GM21381 (cell line): Measurements from ENCODE around the gene PIGBOS1.
"Not testable (repeated sequence)": the region's sequence is repeated elsewhere in the genome, so short reads cannot be mapped to it uniquely, and the experiment has no call there.

ENCODE experiments used
- ATAC-seq: cut with Tn5 transposase; IDR thresholded peaks from one replicate; pipeline ENCODE4 v1.9.1; 2021; ENCODE audit warnings: mild to moderate bottlenecking, moderate library complexity; ENCODE audit not compliant: unreplicated experiment

The PIGBOS1 gene

DNA sequence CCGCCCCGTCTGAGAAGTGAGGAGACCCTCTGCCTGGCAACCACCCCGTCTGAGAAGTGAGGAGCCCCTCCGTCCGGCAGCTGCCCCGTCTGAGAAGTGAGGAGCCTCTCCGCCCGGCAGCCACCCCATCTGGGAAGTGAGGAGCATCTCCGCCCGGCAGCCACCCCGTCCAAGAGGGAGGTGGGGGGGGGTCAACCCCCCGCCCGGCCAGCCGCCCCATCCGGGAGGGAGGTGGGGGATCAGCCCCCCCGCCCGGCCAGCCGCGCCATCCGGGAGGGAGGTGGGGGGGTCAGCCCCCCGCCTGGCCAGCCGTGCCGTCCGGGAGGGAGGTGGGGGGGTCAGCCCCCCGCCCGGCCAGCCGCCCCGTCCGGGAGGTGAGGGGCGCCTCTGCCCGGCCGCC, 16.1 kb downstream of the PIGBOS1 start:
- not testable (repeated sequence) for ATAC-seq

DNA sequence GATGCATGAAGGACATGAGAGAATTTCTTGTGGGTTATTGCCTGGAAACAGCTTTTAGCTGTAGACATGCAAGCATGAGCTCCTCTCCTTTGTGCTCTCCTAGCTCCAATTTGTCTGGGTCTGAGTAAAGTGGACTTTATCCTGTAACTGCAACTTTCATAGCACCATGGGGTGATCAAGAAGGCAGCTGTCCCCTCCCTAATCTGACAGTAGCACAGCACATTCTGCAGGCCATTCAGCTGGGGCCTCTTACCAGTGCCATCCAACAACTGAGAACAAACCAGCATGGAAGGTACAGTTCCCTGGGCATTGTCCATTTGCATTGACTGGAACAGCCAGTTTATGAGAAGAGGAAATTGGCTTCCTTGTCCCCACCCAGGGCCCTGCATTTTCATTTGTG, 21.6 kb downstream of the PIGBOS1 start:
- no peak for ATAC-seq

DNA sequence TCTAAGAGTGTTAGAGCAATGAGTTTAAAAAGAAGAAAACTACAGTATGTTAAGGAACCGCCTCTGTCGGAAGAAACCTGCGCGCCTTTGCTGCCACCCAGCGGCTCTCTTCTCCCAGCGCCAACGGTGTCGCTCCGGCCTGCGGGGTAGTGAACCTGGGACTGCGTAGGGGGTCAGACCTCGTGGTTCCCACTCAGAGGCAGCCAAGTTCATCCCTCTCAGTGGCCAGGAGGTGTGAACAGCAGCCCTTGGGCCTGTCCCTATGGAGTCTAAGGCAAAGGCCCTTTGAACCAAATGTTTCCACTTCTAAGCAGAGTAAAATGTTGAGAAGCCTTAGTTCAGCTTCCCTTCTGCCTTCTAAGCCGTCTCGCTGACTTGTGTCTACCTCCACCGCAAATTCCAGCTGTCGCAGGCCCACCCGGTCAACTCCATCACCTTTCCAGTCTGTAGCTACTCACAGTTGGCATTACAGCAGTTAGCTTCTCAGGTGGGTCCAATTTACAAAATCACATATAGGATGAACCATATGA, 28.3 kb downstream of the PIGBOS1 start:
- peak; percentile 78 for ATAC-seq

DNA sequence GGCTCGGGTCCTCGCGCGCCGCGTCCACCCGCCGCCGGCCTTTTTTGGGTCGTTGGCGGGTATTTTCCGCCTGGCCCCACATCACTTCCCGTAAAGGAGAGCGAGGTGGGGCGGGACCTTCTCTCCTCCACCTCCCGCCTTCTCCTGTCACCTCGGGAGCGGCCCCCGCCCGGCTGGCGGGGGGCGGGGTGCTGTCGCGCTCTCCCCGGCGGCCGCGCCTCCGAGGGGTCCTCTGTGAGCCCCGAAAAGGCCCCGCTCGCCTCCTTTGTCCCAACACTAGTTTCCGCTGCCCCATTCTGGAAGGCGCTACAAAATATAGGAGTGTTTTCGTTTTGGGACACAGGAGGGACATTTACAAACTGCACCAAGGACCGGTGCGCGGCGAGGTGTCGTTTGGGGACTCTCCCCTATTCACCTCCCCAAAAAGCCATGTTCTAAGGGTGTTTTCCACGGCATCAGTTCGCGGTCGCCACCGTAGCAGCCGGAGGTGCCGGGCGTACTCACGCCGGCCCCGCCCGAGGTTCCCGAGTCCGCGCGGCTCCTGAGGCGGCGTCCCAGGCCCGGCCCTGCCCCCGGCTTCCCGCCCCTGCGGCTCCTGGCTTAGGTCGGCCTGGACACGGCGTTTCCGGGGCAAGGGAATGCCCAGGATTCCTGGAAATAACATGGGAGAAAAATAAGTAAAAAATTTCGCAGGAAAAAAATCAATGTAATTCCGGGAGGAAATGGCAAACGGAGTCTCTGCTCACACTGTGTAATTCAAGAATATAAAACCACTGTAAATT, 29.0 kb downstream of the PIGBOS1 start, which contains the start of gene RAB27A:
RAB27A (minus strand) TSS at position 68 of the 782 bp plus-strand sequence. CDS start 54,879 bp downstream, outside the sequence.
- ATAC-seq: peak; percentile 80

DNA sequence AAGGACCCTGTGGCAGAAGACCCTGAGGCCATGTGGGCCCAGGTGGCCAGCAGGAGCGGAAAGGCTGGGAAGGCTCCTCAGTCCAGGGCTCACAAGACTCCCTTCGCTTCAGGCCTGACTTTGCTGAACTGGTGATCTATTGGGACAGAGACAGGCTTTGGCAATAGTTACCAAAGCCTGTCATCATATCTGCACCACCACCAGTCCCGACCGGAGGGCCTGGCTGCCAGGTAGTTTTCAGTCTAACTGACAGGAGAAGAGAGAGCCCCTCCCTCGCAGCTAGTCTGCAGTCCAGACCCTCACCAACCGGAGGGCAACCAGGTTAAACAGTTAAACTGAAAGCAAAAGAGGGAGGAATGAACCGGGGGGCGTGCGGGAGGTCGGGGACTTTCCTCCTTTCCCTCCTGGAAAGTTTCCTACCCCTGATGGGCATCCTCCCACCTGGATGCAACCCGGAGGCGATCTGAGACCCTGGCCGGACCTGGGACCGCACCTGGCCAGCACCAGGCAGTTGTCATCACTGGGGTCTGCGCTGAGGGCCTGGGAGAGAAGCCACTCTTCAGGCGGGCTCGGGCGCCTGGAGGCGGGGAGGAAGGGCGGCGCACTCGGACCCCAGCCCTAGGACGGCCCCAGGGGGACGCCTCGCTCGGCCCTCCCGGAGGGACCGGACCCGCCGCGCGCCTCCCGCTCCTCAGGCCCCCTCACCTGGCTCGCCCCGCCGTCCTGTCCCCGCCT, 29.7 kb downstream of the PIGBOS1 start:
- ATAC-seq: peak; percentile 32

DNA sequence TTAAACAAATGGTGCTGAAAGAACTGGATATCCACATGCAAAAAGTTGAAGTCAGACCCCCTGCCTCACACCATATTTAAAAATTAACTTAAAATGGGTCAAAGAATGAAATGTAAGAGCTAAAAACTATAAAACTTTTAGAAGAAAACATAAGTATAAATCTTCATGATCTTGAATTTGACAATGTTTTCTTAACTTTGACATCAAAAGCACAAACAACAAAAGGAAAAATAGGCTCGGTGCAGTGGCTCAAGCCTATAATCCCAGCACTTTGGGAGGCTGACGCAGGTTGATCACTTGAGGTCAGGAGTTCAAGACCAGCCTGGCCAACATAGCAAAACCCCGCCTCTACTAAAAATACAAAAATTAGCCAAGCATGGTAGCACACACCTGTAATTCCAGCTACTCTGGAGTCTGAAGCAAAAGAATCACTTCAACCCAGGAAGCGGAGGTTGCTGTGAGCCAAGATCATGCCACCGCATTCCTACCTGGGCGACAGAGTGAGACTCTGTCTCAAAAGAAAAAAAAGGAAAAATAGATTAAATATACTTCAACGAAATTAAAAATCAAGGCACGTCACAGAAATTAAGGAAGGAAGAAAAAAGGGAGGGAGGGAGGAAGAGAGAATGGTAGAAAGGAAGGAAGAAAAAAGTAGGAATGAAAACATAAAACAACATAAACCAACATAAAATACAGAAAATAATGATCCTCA, 30.8 kb downstream of the PIGBOS1 start:
- no peak for ATAC-seq

DNA sequence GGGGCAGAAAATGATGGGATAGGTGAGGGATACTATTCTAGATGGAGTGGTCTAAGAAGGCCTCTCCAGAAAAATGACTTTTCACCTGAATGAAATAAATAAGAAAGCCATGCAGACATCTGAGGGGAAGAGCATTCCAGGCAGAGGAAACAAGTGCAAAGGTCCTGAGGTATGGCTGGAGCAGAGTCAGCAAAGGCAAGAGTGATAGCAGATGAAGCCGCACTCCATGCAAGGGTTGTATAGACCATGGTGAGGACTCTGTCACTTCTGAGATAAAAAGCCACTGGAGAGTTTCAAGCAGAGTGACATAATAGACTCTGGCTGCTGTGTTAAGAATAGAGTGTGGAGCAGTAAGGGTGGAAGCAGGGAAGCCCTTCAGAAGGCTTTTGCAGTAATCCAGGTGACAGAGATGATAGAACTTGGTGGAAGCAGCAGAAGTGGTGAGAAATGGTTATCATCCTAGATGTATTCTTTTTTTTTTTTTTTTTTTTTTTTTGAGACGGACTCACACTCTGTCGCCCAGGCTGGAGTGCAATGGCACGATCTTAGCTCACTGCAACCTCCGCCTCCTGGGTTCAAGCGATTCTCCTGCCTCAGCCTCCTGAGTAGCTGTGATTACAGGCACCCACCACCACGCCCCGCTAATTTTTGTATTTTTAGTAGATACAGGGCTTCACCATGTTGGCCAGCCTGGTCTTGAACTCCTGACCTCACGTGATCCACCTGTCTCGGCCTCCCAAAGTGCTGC, 32.3 kb downstream of the PIGBOS1 start:
- ATAC-seq: not testable (repeated sequence)

DNA sequence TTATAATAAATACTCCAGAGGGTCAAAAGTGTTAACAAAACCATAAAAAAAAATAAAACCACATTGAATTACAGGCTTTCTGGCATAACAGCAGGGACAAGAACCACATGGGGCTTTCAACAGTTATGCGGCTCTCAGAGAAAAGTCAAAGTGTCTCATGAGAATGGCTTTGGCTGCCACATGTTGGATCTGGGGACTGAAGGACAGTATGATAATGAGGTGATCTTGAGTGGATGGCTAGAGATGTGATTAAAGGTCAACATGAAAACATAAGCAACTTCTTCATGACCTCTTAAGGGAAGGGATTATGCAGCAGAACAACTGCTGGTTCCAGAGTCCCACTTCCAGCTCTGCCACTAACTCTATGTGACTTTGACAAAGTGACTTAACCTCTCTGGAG, 34.5 kb downstream of the PIGBOS1 start:
- no peak for ATAC-seq

DNA sequence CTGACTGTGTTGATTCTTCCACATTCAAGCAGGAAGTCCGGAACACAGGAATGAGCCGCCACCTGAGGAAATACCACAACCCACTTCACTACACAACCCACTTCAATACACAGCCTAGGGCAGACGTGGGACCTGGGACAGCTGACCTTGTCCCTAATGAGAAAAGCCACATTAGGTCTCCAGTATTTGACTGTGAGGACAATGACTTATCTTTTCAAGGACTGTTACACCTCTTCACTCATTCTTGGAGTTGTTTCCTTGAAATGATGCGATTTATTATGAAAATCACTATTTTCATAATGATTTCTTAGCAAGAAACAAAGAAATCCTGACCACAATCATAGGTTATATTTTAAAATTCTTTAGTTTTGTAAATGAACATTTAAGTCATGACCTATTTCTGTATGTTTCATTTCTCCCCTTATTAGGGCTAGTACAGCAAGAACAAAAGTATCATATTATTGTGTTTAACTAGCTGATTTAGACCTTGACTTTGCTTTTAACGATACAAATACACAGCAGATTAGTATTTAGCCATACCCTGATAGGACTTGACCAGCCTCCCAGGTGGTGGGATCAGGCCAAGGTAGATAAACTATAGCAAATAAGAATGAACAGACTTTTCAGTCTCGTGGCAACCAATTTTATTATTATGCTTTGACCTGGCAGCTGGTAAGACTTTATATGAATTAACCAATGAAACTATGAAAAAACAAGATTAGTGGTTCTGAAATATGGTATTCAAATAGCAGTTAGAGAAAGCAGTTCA, 35.4 kb downstream of the PIGBOS1 start:
- no peak for ATAC-seq

DNA sequence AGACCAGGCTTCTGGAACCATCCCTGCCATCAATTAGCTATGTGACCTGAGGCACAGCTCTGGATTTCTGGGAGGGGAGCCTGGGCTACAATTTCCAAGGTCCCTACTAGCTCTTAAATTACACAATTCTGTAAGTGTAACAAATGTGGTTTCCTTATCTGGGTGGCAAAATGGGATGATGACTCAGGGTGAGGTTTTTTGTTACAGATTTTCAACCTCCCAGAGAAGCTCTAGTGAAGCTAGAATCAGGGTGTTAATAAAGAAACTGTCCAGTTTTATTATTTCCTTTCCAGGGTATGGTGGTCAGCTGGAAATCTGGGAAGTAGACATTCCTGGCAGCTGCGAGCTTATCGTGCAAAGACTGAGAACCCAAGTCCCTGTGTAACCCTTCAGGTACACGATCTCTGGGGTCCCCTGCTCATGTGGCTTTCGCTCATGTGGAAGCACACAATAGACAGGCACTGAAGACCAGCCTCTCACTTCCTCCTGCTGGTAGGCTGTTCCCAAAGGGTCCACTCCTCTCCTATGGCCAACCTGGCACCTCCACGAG, 36.6 kb downstream of the PIGBOS1 start:
- no peak for ATAC-seq

DNA sequence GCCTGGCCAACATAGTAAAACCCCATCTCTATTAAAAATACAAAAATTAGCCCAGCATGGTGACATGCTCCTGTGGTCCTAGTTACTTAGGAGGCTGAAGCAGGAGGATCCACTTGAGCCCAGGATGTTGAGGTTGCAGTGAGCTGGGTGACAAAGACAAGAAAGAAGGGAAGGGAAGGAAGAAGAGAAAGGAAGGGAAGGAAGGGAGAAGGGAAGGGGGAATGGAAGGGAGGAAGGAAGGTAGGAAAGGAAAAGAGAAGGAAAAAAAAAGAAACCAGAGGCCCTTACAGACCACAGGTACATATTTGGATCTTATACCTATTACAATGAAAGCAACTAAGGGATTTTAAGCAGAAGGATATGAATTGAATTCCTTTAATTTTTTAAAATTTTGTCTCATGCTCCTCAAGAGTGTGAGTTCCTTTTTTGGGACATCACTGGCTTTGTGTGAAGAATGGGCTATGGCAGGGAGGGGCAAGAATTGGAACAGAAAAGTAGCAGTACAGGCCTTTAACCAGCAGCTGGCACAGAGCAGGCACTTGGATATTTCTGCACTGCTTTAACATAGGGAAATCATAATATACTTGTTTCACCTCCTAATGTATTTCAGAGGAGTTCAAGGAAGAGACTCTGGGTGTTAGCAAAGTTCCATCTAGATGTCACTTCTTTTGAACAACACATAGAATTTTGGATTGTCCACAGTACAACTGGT, 37.2 kb downstream of the PIGBOS1 start:
- ATAC-seq: no peak

DNA sequence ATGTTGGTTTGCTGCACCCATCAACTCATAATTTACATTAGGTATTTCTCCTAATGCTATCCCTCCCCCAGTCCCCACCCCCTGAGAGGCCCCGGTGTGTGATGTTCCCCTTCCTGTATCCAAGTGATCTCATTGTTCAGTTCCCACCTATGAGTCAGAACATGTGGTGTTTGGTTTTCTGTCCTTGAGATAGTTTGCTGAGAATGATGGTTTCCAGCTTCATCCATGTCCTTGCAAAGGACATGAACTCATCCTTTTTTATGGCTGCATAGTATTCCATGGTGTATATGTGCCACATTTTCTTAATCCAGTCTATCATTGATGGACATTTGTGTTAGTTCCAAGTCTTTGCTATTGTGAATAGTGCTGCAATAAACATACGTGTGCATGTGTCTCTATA, 38.3 kb downstream of the PIGBOS1 start:
- not testable (repeated sequence) for ATAC-seq

DNA sequence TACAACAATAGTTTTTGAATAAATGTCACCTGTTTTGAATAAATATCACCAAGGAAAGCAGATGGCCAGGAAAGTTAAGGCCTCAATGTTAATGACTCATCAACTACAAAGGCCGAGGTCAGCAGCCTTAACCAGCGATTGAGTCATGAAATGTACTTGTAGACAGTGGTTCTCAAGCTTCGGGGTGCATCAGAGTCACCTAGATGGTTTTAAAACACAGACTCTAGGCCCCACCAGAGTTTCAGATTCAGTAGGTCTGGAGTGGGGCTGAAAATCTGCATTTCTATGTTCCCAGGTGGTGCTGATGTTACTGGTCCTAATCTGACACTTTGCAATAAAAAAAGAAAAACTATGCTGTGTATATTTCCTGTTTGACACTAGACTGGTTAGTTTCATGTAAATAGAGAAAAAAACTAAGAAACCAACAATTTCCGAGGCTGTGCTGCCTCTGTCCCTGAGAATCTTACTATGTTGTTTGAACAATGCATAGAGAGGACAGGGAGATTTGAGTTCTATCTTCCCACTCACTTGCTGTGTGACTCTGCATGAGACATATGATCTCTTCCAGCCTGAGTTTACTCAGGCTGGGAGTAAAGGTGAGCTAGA, 39.1 kb downstream of the PIGBOS1 start:
- peak; percentile 79 for ATAC-seq

DNA sequence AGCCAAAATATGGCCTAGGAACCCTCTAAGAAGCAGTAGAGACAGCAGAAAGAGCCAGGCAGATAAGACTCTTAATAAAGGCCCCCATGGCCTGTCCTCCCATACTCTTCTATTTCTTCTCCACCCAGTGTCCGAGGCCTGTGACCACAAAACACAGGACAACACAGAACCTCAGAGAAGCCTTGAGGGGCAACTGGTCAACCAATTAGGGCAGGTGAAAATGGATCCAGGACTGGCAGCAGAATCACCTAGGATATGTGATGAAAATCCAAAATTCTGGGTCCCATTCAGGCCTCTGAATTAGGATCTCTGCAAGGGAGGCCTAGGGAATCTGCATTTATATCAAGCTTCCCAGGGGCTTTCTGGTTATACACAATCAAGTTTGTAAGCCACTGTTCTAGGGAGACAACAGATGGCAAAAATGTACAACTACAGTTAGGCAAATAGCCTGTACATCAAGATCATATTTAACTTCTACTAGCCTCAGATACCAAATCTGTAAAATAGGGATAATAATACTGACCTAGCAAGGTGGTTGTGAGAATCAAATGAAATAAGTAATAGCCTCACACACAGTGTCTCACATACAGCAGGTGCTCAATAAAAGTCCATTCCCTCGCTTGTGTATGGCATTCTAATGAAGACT, 39.7 kb downstream of the PIGBOS1 start:
- no peak for ATAC-seq

DNA sequence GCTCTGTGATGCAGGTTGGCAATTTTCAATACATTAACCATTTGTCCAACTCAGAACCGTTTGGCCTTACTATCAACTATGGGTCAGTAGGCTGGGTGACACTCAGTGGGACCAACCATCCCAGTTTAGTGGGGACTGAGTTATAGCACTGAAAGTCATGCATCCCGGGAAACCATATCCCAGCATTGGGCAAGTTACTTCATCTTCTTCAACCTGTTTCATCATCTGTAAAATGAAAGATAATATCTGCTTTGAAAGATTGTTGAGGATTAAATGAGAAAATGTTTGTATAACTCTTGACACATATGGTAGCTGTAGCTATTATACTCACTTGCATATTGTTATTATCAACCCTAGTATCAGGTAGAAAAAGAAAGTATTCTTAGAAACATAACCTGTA, 41.2 kb downstream of the PIGBOS1 start:
- ATAC-seq: no peak

DNA sequence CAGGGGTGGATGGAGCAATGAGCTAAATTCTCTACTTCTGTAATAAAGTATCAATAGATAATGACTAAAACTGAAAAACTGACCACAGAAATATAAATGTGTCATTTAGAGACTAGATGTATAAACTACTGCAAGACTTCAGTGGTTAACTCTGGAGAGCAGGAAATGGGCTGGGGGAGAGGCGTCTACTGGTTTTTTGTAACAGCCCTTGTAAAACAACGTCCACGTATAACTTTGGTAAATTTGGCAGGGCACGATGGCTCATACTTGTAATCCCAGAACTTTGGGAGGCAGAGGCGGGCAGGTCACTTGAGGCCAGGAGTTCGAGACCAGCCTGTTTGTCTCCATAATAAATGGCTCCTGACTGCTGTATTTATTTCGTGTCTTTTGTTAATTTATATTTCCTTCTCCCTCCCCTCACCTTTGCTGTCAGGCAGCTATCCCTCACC, 41.8 kb downstream of the PIGBOS1 start:
- peak; percentile 53 for ATAC-seq

DNA sequence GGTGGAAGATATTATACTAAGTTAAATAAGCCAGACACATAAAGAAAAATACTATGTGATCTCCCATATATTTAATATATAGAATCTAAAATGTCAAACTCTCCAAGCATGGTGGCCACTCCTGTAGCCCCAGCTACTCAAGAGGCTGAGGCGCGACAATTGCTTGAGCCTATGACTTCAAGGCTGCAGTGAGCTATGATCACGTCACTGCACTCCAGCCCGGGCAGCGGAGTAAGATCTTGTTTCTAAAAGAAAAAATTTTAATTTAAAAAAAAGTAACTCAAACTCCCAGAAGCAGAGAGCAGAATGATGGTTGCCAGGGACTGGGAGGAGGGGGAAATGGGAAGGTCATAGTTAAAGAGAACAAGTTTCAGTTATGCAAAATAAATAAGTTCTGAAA, 42.6 kb downstream of the PIGBOS1 start:
- ATAC-seq: no peak

DNA sequence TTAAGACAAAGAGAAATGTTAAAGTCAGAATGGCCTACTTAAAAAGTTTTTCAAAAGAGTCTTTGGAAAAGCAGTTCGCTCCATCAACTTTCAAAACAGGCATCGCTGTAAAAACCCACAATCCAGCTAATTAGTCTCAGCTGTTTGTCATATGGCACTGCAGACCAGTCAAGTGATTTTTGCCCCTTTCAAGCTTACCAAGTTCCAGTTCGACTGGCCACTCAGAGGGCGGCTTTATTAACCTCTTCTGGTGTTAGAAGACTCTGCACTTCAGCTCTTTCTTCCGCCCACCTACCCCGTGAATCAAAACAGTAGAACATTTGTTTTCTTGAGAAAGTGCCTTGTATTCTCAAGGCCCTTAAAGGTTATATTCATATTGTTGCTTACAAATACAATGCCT, 48.6 kb downstream of the PIGBOS1 start:
- no peak for ATAC-seq
